SK-N-SH treated with all-trans-retinoic acid at 6 μM for 48 hours (cell line): Measurements from ENCODE around the gene NRXN3.

ENCODE experiments used
- ATAC-seq: fragments of 200-7000 bp; cut with Tn5 transposase; 3 replicates; pipeline ENCODE4 v1.9.1; 2020; ENCODE audit warnings: mild to moderate bottlenecking, moderate library complexity
- ARNTL ChIP-seq: fragments of 450-650 bp; formaldehyde crosslinking; IDR thresholded peaks from 2 replicates; pipeline ENCODE4 v1.5.0; 2020; ENCODE audit warnings: low read depth, mild to moderate bottlenecking, moderate library complexity, borderline replicate concordance
- BACH2 ChIP-seq: fragments of 250-450 bp; sonication (Bioruptor Pico); IDR thresholded peaks from 2 replicates; pipeline ENCODE4 v1.9.0; 2021; ENCODE audit warnings: mild to moderate bottlenecking, borderline replicate concordance
- CSDC2 ChIP-seq: fragments of 250-450 bp; sonication (Bioruptor Pico); IDR thresholded peaks from 2 replicates; pipeline ENCODE4 v1.5.0; 2020; ENCODE audit warnings: mild to moderate bottlenecking, moderate library complexity
- ESRRG ChIP-seq: fragments of 250-450 bp; sonication (Bioruptor Pico); IDR thresholded peaks from 2 replicates; pipeline ENCODE4 v1.6.1; 2021; ENCODE audit warnings: mild to moderate bottlenecking
- GLIS3 ChIP-seq: fragments of 250-450 bp; sonication (Bioruptor Pico); IDR thresholded peaks from 2 replicates; pipeline ENCODE4 v1.5.0; 2020; ENCODE audit warnings: mild to moderate bottlenecking, moderate library complexity
- ISL1 ChIP-seq: fragments of 250-450 bp; sonication (Bioruptor Pico); IDR thresholded peaks from 2 replicates; pipeline ENCODE4 v2.1.2; 2022; ENCODE audit warnings: mild to moderate bottlenecking, moderate library complexity
- OSR1 ChIP-seq: fragments of 250-450 bp; sonication (Bioruptor Pico); IDR thresholded peaks from 2 replicates; pipeline ENCODE4 v1.8.0; 2022; ENCODE audit warnings: moderate library complexity, mild to moderate bottlenecking, inconsistent platforms
- PPARA ChIP-seq: fragments of 250-450 bp; sonication (Bioruptor Pico); IDR thresholded peaks from 2 replicates; pipeline ENCODE4 v1.5.0; 2020; ENCODE audit warnings: mild to moderate bottlenecking, borderline replicate concordance
- RARB ChIP-seq: fragments of 250-450 bp; sonication (Bioruptor Pico); IDR thresholded peaks from 2 replicates; pipeline ENCODE4 v1.8.0; 2021; ENCODE audit warnings: mild to moderate bottlenecking, moderate library complexity
- SNAI2 ChIP-seq: fragments of 250-450 bp; sonication (Bioruptor Pico); IDR thresholded peaks from 2 replicates; pipeline ENCODE4 v1.5.0; 2020; ENCODE audit warnings: mild to moderate bottlenecking, moderate library complexity
- TCF4 ChIP-seq: fragments of 250-450 bp; sonication (Bioruptor Pico); IDR thresholded peaks from 2 replicates; pipeline ENCODE4 v1.8.0; 2021; ENCODE audit warnings: mild to moderate bottlenecking, moderate library complexity, borderline replicate concordance
- TOX ChIP-seq: fragments of 250-450 bp; sonication (Bioruptor Pico); IDR thresholded peaks from 2 replicates; pipeline ENCODE4 v1.8.0; 2021; ENCODE audit warnings: mild to moderate bottlenecking, moderate library complexity, borderline replicate concordance
- ZFP3 ChIP-seq: fragments of 250-450 bp; sonication (Bioruptor Pico); IDR thresholded peaks from 2 replicates; pipeline ENCODE4 v1.5.0; 2020; ENCODE audit warnings: mild to moderate bottlenecking, moderate library complexity
- ZFP30 ChIP-seq: fragments of 450-650 bp; formaldehyde crosslinking; IDR thresholded peaks from 2 replicates; pipeline ENCODE4 v1.5.0; 2022; ENCODE audit warnings: mild to moderate bottlenecking, moderate library complexity
- ZNF565 ChIP-seq: fragments of 450-650 bp; formaldehyde crosslinking; conservative IDR thresholded peaks from 2 replicates; pipeline ENCODE4 v1.5.0; 2020; ENCODE audit warnings: low read depth, mild to moderate bottlenecking, moderate library complexity
- TF ChIP-seq, protein P1 (sequence below): fragments of 250-450 bp; sonication (Bioruptor Pico); IDR thresholded peaks from 2 replicates; pipeline ENCODE4 v1.5.1; 2021; ENCODE audit warnings: mild to moderate bottlenecking, moderate library complexity
- TF ChIP-seq, protein P2 (sequence below): fragments of 250-450 bp; sonication (Bioruptor Pico); IDR thresholded peaks from 2 replicates; pipeline ENCODE4 v1.8.0; 2021; ENCODE audit warnings: low read depth, mild to moderate bottlenecking, moderate library complexity, borderline replicate concordance
- TF ChIP-seq, protein P3 (sequence below): fragments of 250-450 bp; sonication (Bioruptor Pico); IDR thresholded peaks from 2 replicates; pipeline ENCODE4 v1.8.0; 2020; ENCODE audit warnings: mild to moderate bottlenecking, moderate library complexity, borderline replicate concordance
- TF ChIP-seq, protein P4 (sequence below): fragments of 250-450 bp; sonication (Bioruptor Pico); IDR thresholded peaks from 2 replicates; pipeline ENCODE4 v1.5.1; 2020; ENCODE audit warnings: low read depth, mild to moderate bottlenecking, moderate library complexity
- TF ChIP-seq, protein P5 (sequence below): fragments of 250-450 bp; sonication (Bioruptor Pico); IDR thresholded peaks from 2 replicates; pipeline ENCODE4 v1.5.0; 2020; ENCODE audit warnings: mild to moderate bottlenecking, moderate library complexity

Gene NRXN3

DNA sequence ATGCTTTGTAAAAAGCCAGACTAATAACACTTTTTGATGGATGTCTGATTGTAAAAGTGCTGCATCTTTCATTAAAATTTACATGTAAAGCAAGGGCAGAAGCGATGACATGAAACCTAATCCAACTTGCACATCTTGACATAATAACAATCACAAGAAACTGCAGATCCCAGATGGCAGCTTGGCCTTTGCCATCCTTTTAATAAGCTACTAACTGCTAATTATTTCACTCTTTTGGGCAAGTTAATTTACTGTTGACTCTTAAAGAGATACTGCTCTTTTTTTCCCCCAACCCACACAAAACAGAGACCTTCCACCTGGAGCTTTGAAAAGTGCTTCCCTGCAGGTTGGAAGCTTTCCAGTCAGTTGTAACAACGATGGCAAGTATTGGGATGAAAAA lies 137.5 kb downstream of the NRXN3 start:
- no peak for TF ChIP-seq TCF4 (CRISPR knock-in tag)
- ATAC-seq = no peak

DNA sequence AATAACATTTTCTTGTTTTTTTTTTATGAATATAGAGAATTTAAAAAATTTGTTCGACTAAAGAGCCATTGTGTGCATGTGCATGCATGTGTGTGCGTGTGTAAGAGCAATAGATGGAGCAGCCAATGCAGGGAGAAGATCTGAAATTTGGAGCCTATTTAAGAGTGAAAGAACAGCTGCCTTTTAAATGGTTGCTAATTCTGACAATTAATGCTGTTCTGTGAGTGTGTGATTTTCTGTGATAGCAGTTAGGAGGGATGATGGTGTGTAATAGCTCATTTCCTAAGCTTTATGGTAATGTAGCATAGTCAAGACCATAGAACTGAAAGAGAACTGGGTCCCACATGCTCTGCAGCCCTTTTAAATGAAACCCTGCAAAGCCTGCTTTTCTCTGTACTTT lies 137.9 kb downstream of the NRXN3 start:
- TF ChIP-seq GLIS3 (CRISPR knock-in tag) = no peak
- TF ChIP-seq CSDC2 (CRISPR knock-in tag) = no peak
- TF ChIP-seq OSR1 (CRISPR knock-in tag) = no peak
- TF ChIP-seq, protein P1, sequence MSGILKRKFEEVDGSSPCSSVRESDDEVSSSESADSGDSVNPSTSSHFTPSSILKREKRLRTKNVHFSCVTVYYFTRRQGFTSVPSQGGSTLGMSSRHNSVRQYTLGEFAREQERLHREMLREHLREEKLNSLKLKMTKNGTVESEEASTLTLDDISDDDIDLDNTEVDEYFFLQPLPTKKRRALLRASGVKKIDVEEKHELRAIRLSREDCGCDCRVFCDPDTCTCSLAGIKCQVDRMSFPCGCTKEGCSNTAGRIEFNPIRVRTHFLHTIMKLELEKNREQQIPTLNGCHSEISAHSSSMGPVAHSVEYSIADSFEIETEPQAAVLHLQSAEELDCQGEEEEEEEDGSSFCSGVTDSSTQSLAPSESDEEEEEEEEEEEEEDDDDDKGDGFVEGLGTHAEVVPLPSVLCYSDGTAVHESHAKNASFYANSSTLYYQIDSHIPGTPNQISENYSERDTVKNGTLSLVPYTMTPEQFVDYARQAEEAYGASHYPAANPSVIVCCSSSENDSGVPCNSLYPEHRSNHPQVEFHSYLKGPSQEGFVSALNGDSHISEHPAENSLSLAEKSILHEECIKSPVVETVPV = no peak
- no peak for TF ChIP-seq RARB (CRISPR knock-in tag)
- no peak for TF ChIP-seq ESRRG
- TF ChIP-seq, protein P2, sequence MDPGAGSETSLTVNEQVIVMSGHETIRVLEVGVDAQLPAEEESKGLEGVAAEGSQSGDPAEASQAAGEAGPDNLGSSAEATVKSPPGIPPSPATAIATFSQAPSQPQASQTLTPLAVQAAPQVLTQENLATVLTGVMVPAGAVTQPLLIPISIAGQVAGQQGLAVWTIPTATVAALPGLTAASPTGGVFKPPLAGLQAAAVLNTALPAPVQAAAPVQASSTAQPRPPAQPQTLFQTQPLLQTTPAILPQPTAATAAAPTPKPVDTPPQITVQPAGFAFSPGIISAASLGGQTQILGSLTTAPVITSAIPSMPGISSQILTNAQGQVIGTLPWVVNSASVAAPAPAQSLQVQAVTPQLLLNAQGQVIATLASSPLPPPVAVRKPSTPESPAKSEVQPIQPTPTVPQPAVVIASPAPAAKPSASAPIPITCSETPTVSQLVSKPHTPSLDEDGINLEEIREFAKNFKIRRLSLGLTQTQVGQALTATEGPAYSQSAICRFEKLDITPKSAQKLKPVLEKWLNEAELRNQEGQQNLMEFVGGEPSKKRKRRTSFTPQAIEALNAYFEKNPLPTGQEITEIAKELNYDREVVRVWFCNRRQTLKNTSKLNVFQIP = no peak
- TF ChIP-seq, protein P3, sequence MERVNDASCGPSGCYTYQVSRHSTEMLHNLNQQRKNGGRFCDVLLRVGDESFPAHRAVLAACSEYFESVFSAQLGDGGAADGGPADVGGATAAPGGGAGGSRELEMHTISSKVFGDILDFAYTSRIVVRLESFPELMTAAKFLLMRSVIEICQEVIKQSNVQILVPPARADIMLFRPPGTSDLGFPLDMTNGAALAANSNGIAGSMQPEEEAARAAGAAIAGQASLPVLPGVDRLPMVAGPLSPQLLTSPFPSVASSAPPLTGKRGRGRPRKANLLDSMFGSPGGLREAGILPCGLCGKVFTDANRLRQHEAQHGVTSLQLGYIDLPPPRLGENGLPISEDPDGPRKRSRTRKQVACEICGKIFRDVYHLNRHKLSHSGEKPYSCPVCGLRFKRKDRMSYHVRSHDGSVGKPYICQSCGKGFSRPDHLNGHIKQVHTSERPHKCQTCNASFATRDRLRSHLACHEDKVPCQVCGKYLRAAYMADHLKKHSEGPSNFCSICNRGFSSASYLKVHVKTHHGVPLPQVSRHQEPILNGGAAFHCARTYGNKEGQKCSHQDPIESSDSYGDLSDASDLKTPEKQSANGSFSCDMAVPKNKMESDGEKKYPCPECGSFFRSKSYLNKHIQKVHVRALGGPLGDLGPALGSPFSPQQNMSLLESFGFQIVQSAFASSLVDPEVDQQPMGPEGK (CRISPR knock-in tag) = no peak
- no peak for TF ChIP-seq SNAI2 (CRISPR knock-in tag)
- TF ChIP-seq ISL1 = no peak
- no peak for TF ChIP-seq ZNF565 (CRISPR knock-in tag)
- no peak for TF ChIP-seq TCF4 (CRISPR knock-in tag)

DNA sequence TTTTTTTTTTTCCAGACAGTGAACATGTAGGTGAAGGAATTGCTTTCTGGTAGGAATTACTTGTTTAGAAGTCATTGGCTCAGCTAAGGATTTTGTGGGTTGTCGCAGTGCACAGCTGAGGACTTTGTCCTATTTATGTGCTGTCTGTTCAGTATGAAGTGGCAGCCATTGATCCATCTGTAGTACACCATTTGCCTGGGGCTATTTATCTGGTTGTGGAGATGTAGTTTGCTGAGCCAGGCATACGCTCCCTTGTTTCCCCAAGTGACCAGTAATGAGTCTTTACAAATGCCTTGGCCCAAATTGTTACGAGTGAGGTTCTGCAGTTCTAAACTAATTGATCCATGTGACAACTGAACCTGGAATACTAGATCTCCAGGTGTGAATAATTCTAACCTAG lies 140.1 kb downstream of the NRXN3 start:
- TF ChIP-seq ESRRG (no peak), BACH2 (CRISPR knock-in tag) (no peak), ZFP3 (CRISPR knock-in tag) (no peak), OSR1 (CRISPR knock-in tag) (no peak), CSDC2 (CRISPR knock-in tag) (no peak), PPARA (no peak), TOX (CRISPR knock-in tag) (no peak), ARNTL (CRISPR knock-in tag) (no peak), ZFP30 (CRISPR knock-in tag) (no peak), ZNF565 (CRISPR knock-in tag) (no peak), GLIS3 (CRISPR knock-in tag) (no peak), RARB (CRISPR knock-in tag) (no peak)
- TF ChIP-seq, protein P1 = no peak
- TF ChIP-seq, protein P4, sequence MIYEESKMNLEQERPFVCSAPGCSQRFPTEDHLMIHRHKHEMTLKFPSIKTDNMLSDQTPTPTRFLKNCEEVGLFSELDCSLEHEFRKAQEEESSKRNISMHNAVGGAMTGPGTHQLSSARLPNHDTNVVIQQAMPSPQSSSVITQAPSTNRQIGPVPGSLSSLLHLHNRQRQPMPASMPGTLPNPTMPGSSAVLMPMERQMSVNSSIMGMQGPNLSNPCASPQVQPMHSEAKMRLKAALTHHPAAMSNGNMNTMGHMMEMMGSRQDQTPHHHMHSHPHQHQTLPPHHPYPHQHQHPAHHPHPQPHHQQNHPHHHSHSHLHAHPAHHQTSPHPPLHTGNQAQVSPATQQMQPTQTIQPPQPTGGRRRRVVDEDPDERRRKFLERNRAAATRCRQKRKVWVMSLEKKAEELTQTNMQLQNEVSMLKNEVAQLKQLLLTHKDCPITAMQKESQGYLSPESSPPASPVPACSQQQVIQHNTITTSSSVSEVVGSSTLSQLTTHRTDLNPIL (CRISPR knock-in tag) = no peak
- TF ChIP-seq, protein P3 (CRISPR knock-in tag) = no peak
- TF ChIP-seq, protein P5, sequence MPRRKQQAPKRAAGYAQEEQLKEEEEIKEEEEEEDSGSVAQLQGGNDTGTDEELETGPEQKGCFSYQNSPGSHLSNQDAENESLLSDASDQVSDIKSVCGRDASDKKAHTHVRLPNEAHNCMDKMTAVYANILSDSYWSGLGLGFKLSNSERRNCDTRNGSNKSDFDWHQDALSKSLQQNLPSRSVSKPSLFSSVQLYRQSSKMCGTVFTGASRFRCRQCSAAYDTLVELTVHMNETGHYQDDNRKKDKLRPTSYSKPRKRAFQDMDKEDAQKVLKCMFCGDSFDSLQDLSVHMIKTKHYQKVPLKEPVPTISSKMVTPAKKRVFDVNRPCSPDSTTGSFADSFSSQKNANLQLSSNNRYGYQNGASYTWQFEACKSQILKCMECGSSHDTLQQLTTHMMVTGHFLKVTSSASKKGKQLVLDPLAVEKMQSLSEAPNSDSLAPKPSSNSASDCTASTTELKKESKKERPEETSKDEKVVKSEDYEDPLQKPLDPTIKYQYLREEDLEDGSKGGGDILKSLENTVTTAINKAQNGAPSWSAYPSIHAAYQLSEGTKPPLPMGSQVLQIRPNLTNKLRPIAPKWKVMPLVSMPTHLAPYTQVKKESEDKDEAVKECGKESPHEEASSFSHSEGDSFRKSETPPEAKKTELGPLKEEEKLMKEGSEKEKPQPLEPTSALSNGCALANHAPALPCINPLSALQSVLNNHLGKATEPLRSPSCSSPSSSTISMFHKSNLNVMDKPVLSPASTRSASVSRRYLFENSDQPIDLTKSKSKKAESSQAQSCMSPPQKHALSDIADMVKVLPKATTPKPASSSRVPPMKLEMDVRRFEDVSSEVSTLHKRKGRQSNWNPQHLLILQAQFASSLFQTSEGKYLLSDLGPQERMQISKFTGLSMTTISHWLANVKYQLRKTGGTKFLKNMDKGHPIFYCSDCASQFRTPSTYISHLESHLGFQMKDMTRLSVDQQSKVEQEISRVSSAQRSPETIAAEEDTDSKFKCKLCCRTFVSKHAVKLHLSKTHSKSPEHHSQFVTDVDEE (CRISPR knock-in tag) = no peak

More for the DNA sequence above, 137.9 kb downstream of the NRXN3 start:
- no peak for ATAC-seq

More for the DNA sequence above, 140.1 kb downstream of the NRXN3 start:
- no peak for ATAC-seq
